Esophagus mucosa (tissue), 1 donor: ENCODE results near the gene MEIS2. TPM values are rescaled to one million over a fixed set of nuclear protein-coding genes. Genes with fewer than 3 reads are reported as not detected.

Experiments used
- ATAC-seq: fragments of 200-7000 bp; cut with Tn5 transposase; one replicate; pipeline ENCODE4 v1.9.1; 2020
- total RNA-seq: library from RNA; stranded (reverse); gene quantifications from one replicate; pipeline ENCODE4 v1.2.4, GENCODE V29; 2023
- donor health status: DM: yes; HTN: yes; CAD: no.

Gene MEIS2
- total RNA-seq, 1 donor from 2014 or later = 10.3 TPM

GRCh38 chr15:37097144-37097919, 3.0 kb downstream of the MEIS2 start:
- no peak for ATAC-seq

- no peak for ATAC-seq
These were observed 3.7 kb downstream of the MEIS2 start for GRCh38 chr15:37096558-37097143.

- ATAC-seq = no peak
These were observed 4.4 kb downstream of the MEIS2 start for GRCh38 chr15:37095770-37096557.

GRCh38 chr15:37094915-37095711, 5.2 kb downstream of the MEIS2 start:
- no peak for ATAC-seq

GRCh38 chr15:37094333-37094914, 5.9 kb downstream of the MEIS2 start:
- no peak for ATAC-seq

GRCh38 chr15:37093480-37094332, 6.6 kb downstream of the MEIS2 start:
- no peak for ATAC-seq

GRCh38 chr15:37090543-37091175, 9.7 kb downstream of the MEIS2 start:
- ATAC-seq = no peak

- no peak for ATAC-seq
These were observed 11.9 kb downstream of the MEIS2 start for GRCh38 chr15:37088436-37088835.

- ATAC-seq = peak; percentile 67
These were observed 13.2 kb downstream of the MEIS2 start for GRCh38 chr15:37087131-37087588.

GRCh38 chr15:37086521-37086920, 13.8 kb downstream of the MEIS2 start:
- ATAC-seq = no peak

- ATAC-seq = no peak
These were observed 14.2 kb downstream of the MEIS2 start for GRCh38 chr15:37086120-37086519.

- no peak for ATAC-seq
These were observed 15.7 kb downstream of the MEIS2 start for GRCh38 chr15:37084602-37085001.

GRCh38 chr15:37083610-37084009, 16.7 kb downstream of the MEIS2 start:
- no peak for ATAC-seq

GRCh38 chr15:37081983-37082382, 18.4 kb downstream of the MEIS2 start:
- no peak for ATAC-seq

- ATAC-seq = peak; percentile 39
These were observed 20.0 kb downstream of the MEIS2 start for GRCh38 chr15:37080261-37080921.

- ATAC-seq = no peak
These were observed 20.6 kb downstream of the MEIS2 start for GRCh38 chr15:37079726-37080125.

GRCh38 chr15:37078566-37078965, 21.8 kb downstream of the MEIS2 start:
- no peak for ATAC-seq

- no peak for ATAC-seq
These were observed 22.6 kb downstream of the MEIS2 start for GRCh38 chr15:37077623-37078351.

- no peak for ATAC-seq
These were observed 23.8 kb downstream of the MEIS2 start for GRCh38 chr15:37076543-37076942.
